ENCODE measurements around the gene ART4.

The ART4 gene

DNA sequence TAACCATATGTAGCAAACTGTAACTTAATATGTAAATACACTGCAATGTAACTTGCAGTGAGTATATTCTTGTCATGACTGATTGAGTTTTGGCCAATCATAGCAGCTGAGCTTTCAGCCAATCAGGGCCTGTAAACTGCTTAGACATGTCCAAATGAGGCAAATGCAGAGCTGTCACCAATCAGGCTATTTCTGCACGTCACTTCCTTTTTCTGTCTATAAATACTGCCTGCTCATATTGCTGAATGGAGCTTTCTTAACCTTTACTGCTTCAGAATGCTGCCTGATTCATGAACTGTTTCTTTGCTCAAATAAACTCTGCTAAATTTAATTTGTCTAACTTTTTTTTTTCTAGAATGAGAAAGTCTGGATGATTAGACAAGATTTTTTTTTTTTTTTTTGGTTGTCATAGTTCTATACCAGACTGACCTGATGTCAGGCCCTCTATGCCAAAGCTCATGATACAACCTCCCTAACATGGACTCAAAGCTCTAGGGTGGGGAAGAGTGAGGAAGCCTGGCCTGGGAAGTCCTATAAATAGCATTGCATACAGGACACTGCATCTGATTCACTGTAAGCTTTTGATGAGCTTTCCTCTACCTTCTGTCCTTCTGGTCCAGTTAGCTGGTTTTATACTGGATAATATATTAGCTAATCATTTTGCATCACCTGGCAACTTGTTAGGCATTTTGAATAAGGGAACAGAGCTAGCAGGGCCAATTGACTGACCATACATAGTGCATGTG is 30.3 kb upstream of the ART4 start:
- Histone ChIP-seq H4K8ac (ENCODE audit: low read length) (no peak overlapping the region), H2BK5ac (ENCODE audit: low read depth, low read length, poor library complexity, severe bottlenecking) (no peak overlapping the region), H2AK5ac (ENCODE audit: low read length, severe bottlenecking) (no peak overlapping the region), H3K27me3 (ENCODE audit: control insufficient read depth in 1 of 2, insufficient read depth in 1 of 2, low read length in 2 of 2) (no peaks in the 10 kb centered on the region), H3K4me2 (ENCODE audit: low read length, poor library complexity, severe bottlenecking) (no peak overlapping the region), H2AFZ (ENCODE audit: low read depth, low read length) (no peak overlapping the region), H2BK12ac (ENCODE audit: low read length in 2 of 2) (no peak overlapping the region), H3K9ac (ENCODE audit: low read length) (no peak overlapping the region), H3K4me1 (ENCODE audit: control insufficient read depth, insufficient read depth, low read depth, low read length) (no peaks in the 10 kb centered on the region), H3K27ac (ENCODE audit: low read length, poor library complexity, severe bottlenecking) (no peak overlapping the region), H3K4ac (ENCODE audit: low read depth in 1 of 2, low read length in 2 of 2) (no peak overlapping the region), H3K9me3 (ENCODE audit: control insufficient read depth, low read length) (no peaks in the 10 kb centered on the region), H4K91ac (ENCODE audit: low read length) (no peak overlapping the region), H3K18ac (ENCODE audit: low read depth in 1 of 2, low read length in 2 of 2) (no peak overlapping the region), H3K36me3 (ENCODE audit: control insufficient read depth in 1 of 2, insufficient read depth in 2 of 2, low read depth in 1 of 2, low read length in 2 of 2) (no peaks in the 10 kb centered on the region), H2BK120ac (ENCODE audit: low read depth, low read length) (no peak overlapping the region), H3K14ac (ENCODE audit: low read length in 2 of 2) (no peak overlapping the region), H3K4me3 (ENCODE audit: insufficient read depth in 1 of 2, low read depth in 1 of 2, low read length in 2 of 2) (no peak overlapping the region), H3K23ac (ENCODE audit: low read length in 2 of 2) (no peak overlapping the region), H3K79me1 (replicated peaks; ENCODE audit: low read length, poor library complexity, severe bottlenecking) (no peaks in the 10 kb centered on the region), H2BK15ac (ENCODE audit: low read depth, poor library complexity, severe bottlenecking) (no peak overlapping the region)
- no peak for DNase-seq
- 78% methylated on average over 1 of the region's 1 CpG for WGBS

DNA sequence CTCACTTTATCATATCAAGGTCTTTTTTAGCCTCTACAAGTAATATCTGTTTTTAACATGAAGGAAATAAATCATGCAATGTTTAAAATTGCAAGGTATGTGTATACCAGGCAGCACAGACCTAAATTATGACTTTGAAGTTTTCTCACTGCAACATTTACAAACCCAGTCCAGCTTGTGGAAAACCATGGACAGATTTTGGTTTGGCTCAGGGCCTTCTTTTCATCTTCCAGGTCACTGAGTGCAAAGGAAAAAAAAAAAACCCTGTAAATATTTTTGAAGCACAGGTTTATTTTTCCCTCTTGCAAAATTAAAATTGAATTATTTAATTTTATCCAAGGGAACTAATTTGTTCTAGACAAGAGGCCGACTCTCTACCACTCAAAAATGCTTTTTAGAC is 28.6 kb upstream of the ART4 start:
- no peak overlapping the region for H3K14ac ChIP-seq (ENCODE audit: low read length in 2 of 2)
- H3K4me2 ChIP-seq (ENCODE audit: low read length, poor library complexity, severe bottlenecking), result no peak overlapping the region
- H2BK5ac ChIP-seq (ENCODE audit: low read depth, low read length, poor library complexity, severe bottlenecking), result no peak overlapping the region
- no peak overlapping the region for H4K91ac ChIP-seq (ENCODE audit: low read length)
- no peaks in the 10 kb centered on the region for H3K79me1 ChIP-seq (replicated peaks; ENCODE audit: low read length, poor library complexity, severe bottlenecking)
- no peak overlapping the region for H3K9ac ChIP-seq (ENCODE audit: low read length)
- H2BK120ac ChIP-seq (ENCODE audit: low read depth, low read length), result no peak overlapping the region
- no peak overlapping the region for H3K4ac ChIP-seq (ENCODE audit: low read depth in 1 of 2, low read length in 2 of 2)
- H3K36me3 ChIP-seq (ENCODE audit: control insufficient read depth in 1 of 2, insufficient read depth in 2 of 2, low read depth in 1 of 2, low read length in 2 of 2), result no peaks in the 10 kb centered on the region
- H2AK5ac ChIP-seq (ENCODE audit: low read length, severe bottlenecking), result no peak overlapping the region
- no peaks in the 10 kb centered on the region for H3K9me3 ChIP-seq (ENCODE audit: control insufficient read depth, low read length)
- no peak for DNase-seq
- H3K23ac ChIP-seq (ENCODE audit: low read length in 2 of 2), result no peak overlapping the region
- H3K4me1 ChIP-seq (ENCODE audit: control insufficient read depth, insufficient read depth, low read depth, low read length), result no peaks in the 10 kb centered on the region
- H3K27me3 ChIP-seq (ENCODE audit: control insufficient read depth in 1 of 2, insufficient read depth in 1 of 2, low read length in 2 of 2), result no peaks in the 10 kb centered on the region
- H3K18ac ChIP-seq (ENCODE audit: low read depth in 1 of 2, low read length in 2 of 2), result no peak overlapping the region
- H2BK15ac ChIP-seq (ENCODE audit: low read depth, poor library complexity, severe bottlenecking), result no peak overlapping the region
- H4K8ac ChIP-seq (ENCODE audit: low read length), result no peak overlapping the region
- no peak overlapping the region for H2AFZ ChIP-seq (ENCODE audit: low read depth, low read length)
- no peak overlapping the region for H3K27ac ChIP-seq (ENCODE audit: low read length, poor library complexity, severe bottlenecking)
- no CpG with 5 or more reads among the region's 1 CpG for whole genome bisulfite sequencing
- no peak overlapping the region for H3K4me3 ChIP-seq (ENCODE audit: insufficient read depth in 1 of 2, low read depth in 1 of 2, low read length in 2 of 2)
- H2BK12ac ChIP-seq (ENCODE audit: low read length in 2 of 2), result no peak overlapping the region

DNA sequence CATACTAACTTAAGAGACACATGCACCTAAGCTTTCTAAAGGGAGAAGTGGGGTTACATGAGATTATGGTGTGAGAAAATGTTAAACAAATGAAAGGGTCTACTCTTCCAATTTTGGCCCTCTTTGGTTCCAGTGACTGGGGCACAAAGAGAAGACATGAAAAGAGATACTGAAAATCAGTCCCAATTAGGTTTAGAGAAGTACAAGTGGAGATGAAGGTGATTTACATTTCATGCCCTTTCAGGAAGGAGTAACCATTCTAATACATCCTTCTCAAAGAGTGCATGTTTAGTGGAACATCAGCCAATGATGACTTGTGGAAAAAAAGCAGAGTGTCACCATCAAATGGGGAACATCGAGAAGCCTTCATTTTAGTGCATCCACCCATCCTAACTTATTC is 27.9 kb upstream of the ART4 start:
- H2BK120ac ChIP-seq (ENCODE audit: low read depth, low read length), result no peak overlapping the region
- H3K4me2 ChIP-seq (ENCODE audit: low read length, poor library complexity, severe bottlenecking), result no peak overlapping the region
- H3K36me3 ChIP-seq (ENCODE audit: control insufficient read depth in 1 of 2, insufficient read depth in 2 of 2, low read depth in 1 of 2, low read length in 2 of 2), result no peaks in the 10 kb centered on the region
- no peaks in the 10 kb centered on the region for H3K27me3 ChIP-seq (ENCODE audit: control insufficient read depth in 1 of 2, insufficient read depth in 1 of 2, low read length in 2 of 2)
- no peak overlapping the region for H2AK5ac ChIP-seq (ENCODE audit: low read length, severe bottlenecking)
- H3K27ac ChIP-seq (ENCODE audit: low read length, poor library complexity, severe bottlenecking), result no peak overlapping the region
- no peak overlapping the region for H2BK15ac ChIP-seq (ENCODE audit: low read depth, poor library complexity, severe bottlenecking)
- DNase-seq, result no peak
- H3K4me1 ChIP-seq (ENCODE audit: control insufficient read depth, insufficient read depth, low read depth, low read length), result no peaks in the 10 kb centered on the region
- no peaks in the 10 kb centered on the region for H3K79me1 ChIP-seq (replicated peaks; ENCODE audit: low read length, poor library complexity, severe bottlenecking)
- H3K4me3 ChIP-seq (ENCODE audit: insufficient read depth in 1 of 2, low read depth in 1 of 2, low read length in 2 of 2), result no peak overlapping the region
- no peak overlapping the region for H4K8ac ChIP-seq (ENCODE audit: low read length)
- no peak overlapping the region for H2BK12ac ChIP-seq (ENCODE audit: low read length in 2 of 2)
- H4K91ac ChIP-seq (ENCODE audit: low read length), result no peak overlapping the region
- H3K14ac ChIP-seq (ENCODE audit: low read length in 2 of 2), result no peak overlapping the region
- no peak overlapping the region for H3K4ac ChIP-seq (ENCODE audit: low read depth in 1 of 2, low read length in 2 of 2)
- WGBS, result 94% methylated on average over 1 of the region's 1 CpG
- no peak overlapping the region for H3K18ac ChIP-seq (ENCODE audit: low read depth in 1 of 2, low read length in 2 of 2)
- no peak overlapping the region for H3K9ac ChIP-seq (ENCODE audit: low read length)
- peak overlapping the region; percentile 27 for H2AFZ ChIP-seq (ENCODE audit: low read depth, low read length)
- H2BK5ac ChIP-seq (ENCODE audit: low read depth, low read length, poor library complexity, severe bottlenecking), result no peak overlapping the region
- no peak overlapping the region for H3K23ac ChIP-seq (ENCODE audit: low read length in 2 of 2)
- no peaks in the 10 kb centered on the region for H3K9me3 ChIP-seq (ENCODE audit: control insufficient read depth, low read length)

DNA sequence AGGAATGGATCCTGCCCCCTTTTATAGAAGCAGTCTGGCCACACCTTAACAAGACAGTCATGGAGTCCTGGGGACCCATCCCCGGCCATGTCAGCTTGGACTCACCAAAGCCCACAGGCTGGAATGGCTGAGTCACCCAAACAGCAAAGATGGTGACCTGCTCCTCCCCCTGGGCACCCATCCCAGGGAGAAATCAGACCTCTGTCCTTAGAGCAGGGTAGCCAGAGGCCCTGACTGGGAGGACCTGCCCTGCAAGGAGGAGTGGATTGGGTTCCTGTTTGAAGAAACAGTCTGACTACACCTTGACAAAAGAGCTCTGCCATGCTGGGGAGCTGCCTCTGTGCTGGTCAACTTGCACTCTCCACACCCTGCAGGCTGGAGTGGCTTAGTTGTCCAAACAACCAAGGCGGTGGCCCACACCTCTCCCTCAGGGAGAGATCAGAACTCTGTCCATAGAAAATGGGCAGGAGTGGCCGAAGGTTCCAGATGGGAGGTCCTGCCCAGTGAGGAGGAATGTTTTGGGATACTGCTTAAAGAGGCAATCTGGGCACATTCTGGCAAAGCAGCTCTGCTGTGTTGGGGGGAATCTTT is 25.7 kb upstream of the ART4 start:
- no peak overlapping the region for H3K9ac ChIP-seq (ENCODE audit: low read length)
- no peak overlapping the region for H2BK5ac ChIP-seq (ENCODE audit: low read depth, low read length, poor library complexity, severe bottlenecking)
- no peak overlapping the region for H2BK12ac ChIP-seq (ENCODE audit: low read length in 2 of 2)
- no peak overlapping the region for H2AK5ac ChIP-seq (ENCODE audit: low read length, severe bottlenecking)
- H3K27ac ChIP-seq (ENCODE audit: low read length, poor library complexity, severe bottlenecking), result no peak overlapping the region
- H2BK120ac ChIP-seq (ENCODE audit: low read depth, low read length), result no peak overlapping the region
- H3K27me3 ChIP-seq (ENCODE audit: control insufficient read depth in 1 of 2, insufficient read depth in 1 of 2, low read length in 2 of 2), result no peaks in the 10 kb centered on the region
- H3K4me2 ChIP-seq (ENCODE audit: low read length, poor library complexity, severe bottlenecking), result no peak overlapping the region
- no peak overlapping the region for H4K91ac ChIP-seq (ENCODE audit: low read length)
- H3K23ac ChIP-seq (ENCODE audit: low read length in 2 of 2), result no peak overlapping the region
- no peaks in the 10 kb centered on the region for H3K36me3 ChIP-seq (ENCODE audit: control insufficient read depth in 1 of 2, insufficient read depth in 2 of 2, low read depth in 1 of 2, low read length in 2 of 2)
- DNase-seq, result no peak
- no peak overlapping the region for H3K4me3 ChIP-seq (ENCODE audit: insufficient read depth in 1 of 2, low read depth in 1 of 2, low read length in 2 of 2)
- no peak overlapping the region for H3K4ac ChIP-seq (ENCODE audit: low read depth in 1 of 2, low read length in 2 of 2)
- no peaks in the 10 kb centered on the region for H3K79me1 ChIP-seq (replicated peaks; ENCODE audit: low read length, poor library complexity, severe bottlenecking)
- no peak overlapping the region for H4K8ac ChIP-seq (ENCODE audit: low read length)
- no peaks in the 10 kb centered on the region for H3K9me3 ChIP-seq (ENCODE audit: control insufficient read depth, low read length)
- WGBS, result 96% methylated on average over 3 of the region's 3 CpGs
- no peaks in the 10 kb centered on the region for H3K4me1 ChIP-seq (ENCODE audit: control insufficient read depth, insufficient read depth, low read depth, low read length)
- no peak overlapping the region for H2AFZ ChIP-seq (ENCODE audit: low read depth, low read length)
- no peak overlapping the region for H3K18ac ChIP-seq (ENCODE audit: low read depth in 1 of 2, low read length in 2 of 2)
- no peak overlapping the region for H2BK15ac ChIP-seq (ENCODE audit: low read depth, poor library complexity, severe bottlenecking)
- peak overlapping the region in 1 of 2 experiments; percentile 66 for H3K14ac ChIP-seq (ENCODE audit: low read length in 2 of 2)
